Hepatocyte (in vitro differentiated cells): Measurements from ENCODE around the gene MATCAP1. TPM values are rescaled to one million over a fixed set of nuclear protein-coding genes. Genes with fewer than 3 reads are reported as not detected.

Experiments used
- DNase-seq: peaks from one replicate; pipeline ENCODE4 v3.0.0-alpha.2; 2016; ENCODE audit warnings: low spot score
- H2AFZ ChIP-seq: fragments of 200-600 bp; sonication (generic); 2 replicates; pipeline ENCODE4 v1.6.0; 2016; ENCODE audit warnings: antibody characterized with exemption, mild to moderate bottlenecking
- H3K27ac ChIP-seq: fragments of 200-600 bp; sonication (generic); 2 replicates; pipeline ENCODE4 v1.5.1; 2016; ENCODE audit warnings: mild to moderate bottlenecking
- H3K27me3 ChIP-seq: fragments of 200-600 bp; sonication (generic); 2 replicates; pipeline ENCODE4 v1.6.1; 2016
- H3K36me3 ChIP-seq: fragments of 200-600 bp; sonication (generic); replicated peaks from 2 replicates; pipeline ENCODE4 v1.5.1; 2016; ENCODE audit warnings: low read depth; ENCODE audit not compliant: insufficient read depth
- H3K4me1 ChIP-seq: fragments of 200-600 bp; sonication (generic); 2 replicates; pipeline ENCODE4 v1.5.1; 2016; ENCODE audit warnings: mild to moderate bottlenecking, moderate library complexity; ENCODE audit not compliant: insufficient read depth
- H3K4me2 ChIP-seq: fragments of 200-600 bp; sonication (generic); 2 replicates; pipeline ENCODE4 v1.6.0; 2016
- H3K4me3 ChIP-seq: fragments of 200-600 bp; sonication (generic); 2 replicates; pipeline ENCODE4 v1.5.1; 2016; ENCODE audit warnings: mild to moderate bottlenecking
- H3K79me2 ChIP-seq: fragments of 200-600 bp; sonication (generic); 2 replicates; pipeline ENCODE4 v1.6.0; 2017; ENCODE audit warnings: mild to moderate bottlenecking
- H3K9me2 ChIP-seq: fragments of 200-600 bp; sonication (generic); replicated peaks from 2 replicates; pipeline ENCODE4 v1.6.0; 2017; ENCODE audit warnings: mild to moderate bottlenecking; ENCODE audit not compliant: insufficient read depth
- H3K9me3 ChIP-seq: fragments of 200-600 bp; sonication (generic); 2 replicates; pipeline ENCODE4 v1.5.1; 2016; ENCODE audit warnings: low read depth, mild to moderate bottlenecking
- H4K20me1 ChIP-seq: fragments of 200-600 bp; sonication (generic); 2 replicates; pipeline ENCODE4 v1.6.0; 2016; ENCODE audit warnings: mild to moderate bottlenecking; ENCODE audit not compliant: insufficient read depth, poor library complexity, severe bottlenecking
- EZH2 ChIP-seq: fragments of 200-600 bp; sonication (generic); IDR thresholded peaks from 2 replicates; pipeline ENCODE4 v1.6.1; 2016; ENCODE audit warnings: antibody characterized with exemption, mild to moderate bottlenecking, borderline replicate concordance
- EZH2phosphoT487 ChIP-seq: fragments of 200-600 bp; sonication (generic); IDR thresholded peaks from one replicate; pipeline ENCODE4 v1.6.1; 2018; ENCODE audit warnings: antibody characterized with exemption, mild to moderate bottlenecking, low read depth, moderate library complexity; ENCODE audit not compliant: unreplicated experiment, severe bottlenecking
- WGBS: methylation state at CpG from one replicate; pipeline ENCODE4 v1.1.6; 2016; ENCODE audit warnings: low lambda C conversion rate; ENCODE audit errors: missing lambda C conversion rate; 5-methylcytosine and 5-hydroxymethylcytosine counted together
- polyA plus RNA-seq: library from polyadenylated mRNA; unstranded; fragments of >200 nt; fragmentation: Nextera tagmentation; extraction: Ambion mirVana; gene quantifications from 2 replicates; pipeline ENCODE4 v1.2.1, GENCODE V29; 2016
- total RNA-seq: library from RNA; depleted of rRNA; stranded (reverse); fragments of >200 nt; gene quantifications from 2 replicates; pipeline ENCODE4 v1.2.3, GENCODE V29; 2014
- TF ChIP-seq, protein P1 (sequence below): fragments of 200-600 bp; sonication (generic); IDR thresholded peaks from 2 replicates; pipeline ENCODE4 v1.5.1; 2016; ENCODE audit warnings: antibody characterized with exemption, mild to moderate bottlenecking; ENCODE audit not compliant: poor library complexity

MATCAP1 gene
- total and polyA plus RNA-seq, 2 experiments from 2014 or later: 22.3 to 25.4 TPM

DNA sequence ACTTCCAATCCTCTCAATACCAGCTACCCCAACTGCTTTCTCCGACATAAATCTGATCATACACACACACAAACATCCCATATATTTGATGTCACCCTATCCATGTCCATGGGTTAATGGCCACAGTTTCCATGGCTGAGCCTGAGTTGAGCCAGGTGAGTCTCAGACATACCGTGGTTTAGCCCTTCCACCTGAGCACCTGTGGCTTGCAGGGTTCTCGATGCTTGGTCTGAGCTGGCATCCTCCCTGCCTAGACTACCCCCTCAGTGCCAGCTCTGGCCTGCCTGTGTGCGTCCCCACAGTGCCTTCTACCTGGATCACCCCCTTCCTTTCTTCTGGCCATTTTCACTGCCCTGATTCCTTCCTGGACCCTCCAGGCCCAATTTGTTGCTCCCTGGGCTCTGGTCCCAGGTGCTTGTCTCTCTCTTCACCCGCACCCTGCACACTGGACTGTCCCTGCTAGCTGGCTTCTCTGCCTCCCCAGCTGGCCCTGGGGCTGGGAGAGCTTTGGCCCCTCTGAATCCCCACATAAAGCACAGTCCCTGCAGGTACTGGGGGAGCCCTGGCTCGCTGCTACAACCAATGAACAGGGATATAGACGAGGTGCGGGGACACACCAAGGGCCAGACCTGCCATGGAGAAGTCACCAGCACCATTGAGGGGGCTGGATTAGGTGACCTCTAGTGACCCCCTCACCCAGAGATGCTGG is 22.5 kb upstream of the MATCAP1 start:
- no peak overlapping the region for H3K4me3 ChIP-seq
- H3K79me2 ChIP-seq: no peaks in the 10 kb centered on the region
- no peak overlapping the region for H2AFZ ChIP-seq
- TF ChIP-seq, protein P1, sequence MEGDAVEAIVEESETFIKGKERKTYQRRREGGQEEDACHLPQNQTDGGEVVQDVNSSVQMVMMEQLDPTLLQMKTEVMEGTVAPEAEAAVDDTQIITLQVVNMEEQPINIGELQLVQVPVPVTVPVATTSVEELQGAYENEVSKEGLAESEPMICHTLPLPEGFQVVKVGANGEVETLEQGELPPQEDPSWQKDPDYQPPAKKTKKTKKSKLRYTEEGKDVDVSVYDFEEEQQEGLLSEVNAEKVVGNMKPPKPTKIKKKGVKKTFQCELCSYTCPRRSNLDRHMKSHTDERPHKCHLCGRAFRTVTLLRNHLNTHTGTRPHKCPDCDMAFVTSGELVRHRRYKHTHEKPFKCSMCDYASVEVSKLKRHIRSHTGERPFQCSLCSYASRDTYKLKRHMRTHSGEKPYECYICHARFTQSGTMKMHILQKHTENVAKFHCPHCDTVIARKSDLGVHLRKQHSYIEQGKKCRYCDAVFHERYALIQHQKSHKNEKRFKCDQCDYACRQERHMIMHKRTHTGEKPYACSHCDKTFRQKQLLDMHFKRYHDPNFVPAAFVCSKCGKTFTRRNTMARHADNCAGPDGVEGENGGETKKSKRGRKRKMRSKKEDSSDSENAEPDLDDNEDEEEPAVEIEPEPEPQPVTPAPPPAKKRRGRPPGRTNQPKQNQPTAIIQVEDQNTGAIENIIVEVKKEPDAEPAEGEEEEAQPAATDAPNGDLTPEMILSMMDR: no peak
- no peak for TF ChIP-seq EZH2phosphoT487
- DNase-seq: no peak
- no peaks in the 10 kb centered on the region for H3K27me3 ChIP-seq
- H3K27ac ChIP-seq: no peak overlapping the region
- 96% methylated on average over 8 of the region's 8 CpGs for WGBS
- no peaks in the 10 kb centered on the region for H3K4me1 ChIP-seq
- H3K36me3 ChIP-seq: no peaks in the 10 kb centered on the region
- H3K9me2 ChIP-seq: no peaks in the 10 kb centered on the region
- no peaks in the 10 kb centered on the region for H4K20me1 ChIP-seq
- H3K4me2 ChIP-seq: no peak overlapping the region
- H3K9me3 ChIP-seq: no peaks in the 10 kb centered on the region

DNA sequence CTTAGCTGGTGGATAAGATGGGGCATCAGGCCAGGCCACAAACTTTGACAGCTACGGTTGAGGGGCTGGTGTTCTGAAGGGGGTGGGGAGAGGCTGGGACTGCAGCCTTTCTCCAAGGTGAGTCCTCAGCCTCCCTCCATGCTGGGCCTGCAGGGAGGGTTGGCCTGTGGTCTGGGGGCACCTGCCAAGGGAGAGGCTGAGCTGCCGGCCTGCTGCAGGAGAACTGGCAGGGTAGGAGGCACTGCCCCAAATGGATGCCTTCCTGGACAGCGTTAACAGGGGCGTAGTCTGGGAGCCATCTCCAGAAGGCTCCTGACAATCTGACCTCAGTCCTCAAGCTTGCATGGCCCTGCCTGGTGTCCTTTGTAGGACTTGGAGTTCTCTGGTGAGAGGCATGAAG is 20.3 kb upstream of the MATCAP1 start:
- Histone ChIP-seq H3K27ac (no peak overlapping the region), H3K36me3 (no peaks in the 10 kb centered on the region), H3K9me3 (no peaks in the 10 kb centered on the region), H3K27me3 (no peaks in the 10 kb centered on the region), H4K20me1 (no peaks in the 10 kb centered on the region), H3K79me2 (no peaks in the 10 kb centered on the region), H3K4me3 (no peak overlapping the region), H3K4me1 (no peaks in the 10 kb centered on the region), H2AFZ (no peak overlapping the region), H3K4me2 (no peak overlapping the region), H3K9me2 (no peaks in the 10 kb centered on the region)
- 94% methylated on average over 4 of the region's 4 CpGs for WGBS
- no peak for DNase-seq
- TF ChIP-seq, protein P1: no peak
- TF ChIP-seq EZH2phosphoT487: no peak
- no peak for TF ChIP-seq EZH2

DNA sequence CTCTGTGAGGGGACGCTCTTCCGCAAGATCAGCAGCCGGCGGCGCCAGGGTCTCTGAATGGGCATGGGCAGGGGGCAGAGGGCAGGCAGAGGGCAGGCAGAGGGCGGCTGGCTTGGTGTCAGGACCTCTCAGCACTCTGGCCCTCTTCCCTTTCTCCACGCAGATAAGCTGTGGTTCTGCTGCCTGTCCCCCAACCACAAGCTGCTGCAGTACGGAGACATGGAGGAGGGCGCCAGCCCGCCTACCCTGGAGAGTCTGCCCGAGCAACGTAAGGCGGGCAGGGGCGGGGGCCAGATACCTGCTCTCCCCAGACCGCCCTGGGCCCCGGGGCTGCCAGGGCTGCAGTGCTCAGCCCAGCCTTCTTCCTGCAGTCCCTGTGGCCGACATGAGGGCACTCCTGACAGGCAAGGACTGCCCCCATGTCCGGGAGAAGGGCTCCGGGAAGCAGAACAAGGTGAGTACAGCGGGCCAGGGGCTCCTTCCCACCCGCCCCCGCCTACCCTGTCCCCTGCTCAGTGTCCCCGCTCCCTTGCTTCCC is 19.3 kb upstream of the MATCAP1 start:
- peaks cover 5% of the 10 kb centered on the region for H3K4me1 ChIP-seq
- H3K79me2 ChIP-seq: no peaks in the 10 kb centered on the region
- 95% methylated on average over 18 of the region's 23 CpGs for WGBS
- H3K36me3 ChIP-seq: no peaks in the 10 kb centered on the region
- no peaks in the 10 kb centered on the region for H3K9me3 ChIP-seq
- no peak overlapping the region for H3K27ac ChIP-seq
- DNase-seq: no peak
- no peak overlapping the region for H2AFZ ChIP-seq
- TF ChIP-seq EZH2phosphoT487 (no peak), EZH2 (no peak)
- TF ChIP-seq, protein P1: no peak
- no peak overlapping the region for H3K4me2 ChIP-seq
- H4K20me1 ChIP-seq: no peaks in the 10 kb centered on the region
- no peak overlapping the region for H3K4me3 ChIP-seq
- H3K9me2 ChIP-seq: no peaks in the 10 kb centered on the region
- H3K27me3 ChIP-seq: no peaks in the 10 kb centered on the region
